ENCODE results near the gene EEFSEC. TPM values are rescaled to one million over a fixed set of nuclear protein-coding genes. Genes with fewer than 3 reads are reported as not detected.

The EEFSEC gene
- 10 to 100 TPM; 20.8 to 21.4 TPM for total RNA-seq

- POLR2A ChIA-PET = interaction anchor here (0.7 to 1.5 kb wide), 3 partner anchors 30 to 650 kb away, joined by 3 to 22 read pairs (median 6); partner anchors contain the start of gene RUVBL1
Measured at GRCh38 chr3:128153156-128154041, at the start of gene EEFSEC. EEFSEC (plus strand) TSS chr3:128153481; CDS start chr3:128153508, 27 bp downstream.

GRCh38 chr3:128107834-128108233, 45.4 kb upstream of the EEFSEC start:
- POLR2A ChIA-PET = no interaction called here
- CTCF ChIA-PET = no interaction called here

More at GRCh38 chr3:128153156-128154041, at the start of gene EEFSEC:
- CTCF ChIA-PET = interaction anchor here (0.6 to 0.7 kb wide), 2 partner anchors 17 to 30 kb away, joined by 3 read pairs; partner anchors contain the start of gene RUVBL1

GRCh38 chr3:128111147-128111546, 42.1 kb upstream of the EEFSEC start:
- CTCF ChIA-PET = interaction anchor here (0.7 to 1.1 kb wide), 2 partner anchors 14 to 68 kb away, joined by 3 to 4 read pairs; no protein-coding TSS in a partner anchor
- POLR2A ChIA-PET = interaction anchor here (1.1 to 3.7 kb wide), 2 partner anchors 12 to 41 kb away, joined by 3 to 11 read pairs; partner anchors contain the start of gene RUVBL1

- ChIA-PET CTCF (interaction anchor here (0.7 to 1.0 kb wide), 2 partner anchors 11 to 227 kb away, joined by 3 read pairs; partner anchors contain the start of gene RUVBL1), POLR2A (interaction anchor here (3.7 kb wide), 1 partner anchor 11 kb away, joined by 11 read pairs; the partner anchor contains the start of gene RUVBL1)
Measured at GRCh38 chr3:128112357-128112968, 40.8 kb upstream of the EEFSEC start.

- ChIA-PET CTCF (interaction anchor here (1.0 to 1.4 kb wide), 2 partner anchors 9 to 19 kb away, joined by 3 to 6 read pairs; partner anchors contain the start of gene RUVBL1), POLR2A (interaction anchor here (3.7 kb wide), 1 partner anchor 9 kb away, joined by 11 read pairs; the partner anchor contains the start of gene RUVBL1)
Measured at GRCh38 chr3:128113817-128114794, 39.2 kb upstream of the EEFSEC start.

- ChIA-PET CTCF (interaction anchor here (3.2 kb wide), 1 partner anchor 26 kb away, joined by 12 read pairs; no protein-coding TSS in a partner anchor), POLR2A (interaction anchor here (2.6 kb wide), 1 partner anchor 31 kb away, joined by 22 read pairs; the partner anchor contains the start of gene EEFSEC)
Measured at GRCh38 chr3:128122013-128122412, 31.3 kb upstream of the EEFSEC start.

GRCh38 chr3:128123156-128123537, 30.1 kb upstream of the EEFSEC start:
- POLR2A ChIA-PET = interaction anchor here (1.2 to 2.6 kb wide), 4 partner anchors 10 to 30 kb away, joined by 3 to 22 read pairs (median 10); partner anchors contain the start of gene EEFSEC
- CTCF ChIA-PET = interaction anchor here (0.7 to 3.2 kb wide), 5 partner anchors 9 to 30 kb away, joined by 3 to 13 read pairs (median 6); no protein-coding TSS in a partner anchor

GRCh38 chr3:128123538-128124368, 29.5 kb upstream of the EEFSEC start, which contains the start of gene RUVBL1:
RUVBL1 (minus strand) TSS chr3:128123812; CDS start chr3:128123724, 88 bp downstream.
- POLR2A ChIA-PET = interaction anchor here (0.5 to 2.6 kb wide), 6 partner anchors 9 to 1285 kb away, joined by 3 to 22 read pairs (median 6); partner anchors contain the start of gene EEFSEC
- CTCF ChIA-PET = interaction anchor here (0.7 to 3.2 kb wide), 6 partner anchors 9 to 48 kb away, joined by 3 to 13 read pairs (median 4); no protein-coding TSS in a partner anchor

GRCh38 chr3:128127236-128127635, 26.0 kb upstream of the EEFSEC start:
- POLR2A ChIA-PET = no interaction called here
- CTCF ChIA-PET = interaction anchor here (3.0 kb wide), 1 partner anchor 32 kb away, joined by 13 read pairs; no protein-coding TSS in a partner anchor

GRCh38 chr3:128128251-128128650, 25.0 kb upstream of the EEFSEC start:
- CTCF ChIA-PET = interaction anchor here (3.0 kb wide), 1 partner anchor 33 kb away, joined by 13 read pairs; no protein-coding TSS in a partner anchor
- POLR2A ChIA-PET = no interaction called here

- CTCF ChIA-PET = interaction anchor here (0.6 to 4.5 kb wide), 3 partner anchors 30 to 465 kb away, joined by 3 to 28 read pairs (median 5); no protein-coding TSS in a partner anchor
- POLR2A ChIA-PET = interaction anchor here (1.3 kb wide), 1 partner anchor 9 kb away, joined by 3 read pairs; the partner anchor contains the start of gene RUVBL1
Measured at GRCh38 chr3:128131897-128132646, 21.2 kb upstream of the EEFSEC start.

- CTCF ChIA-PET = interaction anchor here (0.6 to 4.5 kb wide), 9 partner anchors 10 to 636 kb away, joined by 3 to 28 read pairs (median 4); partner anchors contain the start of gene RUVBL1
- POLR2A ChIA-PET = interaction anchor here (1.3 kb wide), 1 partner anchor 10 kb away, joined by 3 read pairs; the partner anchor contains the start of gene RUVBL1
Measured at GRCh38 chr3:128133273-128133883, 19.9 kb upstream of the EEFSEC start.

- POLR2A ChIA-PET = no interaction called here
- CTCF ChIA-PET = no interaction called here
Measured at GRCh38 chr3:128143496-128143895, 9.8 kb upstream of the EEFSEC start.

GRCh38 chr3:128144512-128145187, 8.6 kb upstream of the EEFSEC start:
- ChIA-PET POLR2A (no interaction called here), CTCF (no interaction called here)

GRCh38 chr3:128145279-128145678, 8.0 kb upstream of the EEFSEC start:
- CTCF ChIA-PET = no interaction called here

More at GRCh38 chr3:128145279-128145678, 8.0 kb upstream of the EEFSEC start:
- POLR2A ChIA-PET = no interaction called here

Measured in activated CD8-positive, alpha-beta memory T cell treated with anti-CD3 and anti-CD28 coated beads for 36 hours (primary cell).